Osteocyte (in vitro differentiated cells): ENCODE data around the gene CYP39A1. TPM values are rescaled to one million over a fixed set of nuclear protein-coding genes. Genes with fewer than 3 reads are reported as not detected.
"Not testable (repeated sequence)": the region's sequence is repeated elsewhere in the genome, so short reads cannot be mapped to it uniquely, and the experiment has no call there.

Experiments
- DNase-seq: peaks from one replicate; pipeline ENCODE4 v3.0.0; 2021; ENCODE audit warnings: mixed read lengths; ENCODE audit not compliant: unreplicated experiment; ENCODE audit errors: extremely low spot score
- H3K27ac Mint-ChIP-seq: one replicate; pipeline ENCODE4 v1.8.0; 2021; ENCODE audit warnings: mild to moderate bottlenecking, mixed read lengths; ENCODE audit not compliant: unreplicated experiment
- H3K27me3 Mint-ChIP-seq: one replicate; pipeline ENCODE4 v1.8.0; 2021; ENCODE audit warnings: mixed read lengths; ENCODE audit not compliant: unreplicated experiment
- H3K36me3 Mint-ChIP-seq: one replicate; pipeline ENCODE4 v1.8.0; 2021; ENCODE audit warnings: mixed read lengths; ENCODE audit not compliant: unreplicated experiment
- H3K4me1 Mint-ChIP-seq: one replicate; pipeline ENCODE4 v1.8.0; 2021; ENCODE audit warnings: mixed read lengths; ENCODE audit not compliant: unreplicated experiment
- H3K4me3 Mint-ChIP-seq: one replicate; pipeline ENCODE4 v1.8.0; 2021; ENCODE audit warnings: mild to moderate bottlenecking, moderate library complexity, mixed read lengths; ENCODE audit not compliant: unreplicated experiment
- H3K9me3 Mint-ChIP-seq: one replicate; pipeline ENCODE4 v1.8.0; 2021; ENCODE audit warnings: mixed read lengths; ENCODE audit not compliant: unreplicated experiment
- total RNA-seq: library from RNA; stranded (reverse); gene quantifications from 2 replicates; pipeline ENCODE4 v1.2.1, GENCODE V29; 2021
- TF ChIP-seq, protein P1 (sequence below): fragments of 200-600 bp; sonication (generic); IDR thresholded peaks from 2 replicates; pipeline ENCODE4 v1.5.0; 2021; ENCODE audit warnings: antibody characterized with exemption, mild to moderate bottlenecking, moderate library complexity

Gene CYP39A1
- total RNA-seq, 1 donor from 2014 or later = 0.30 TPM

DNA sequence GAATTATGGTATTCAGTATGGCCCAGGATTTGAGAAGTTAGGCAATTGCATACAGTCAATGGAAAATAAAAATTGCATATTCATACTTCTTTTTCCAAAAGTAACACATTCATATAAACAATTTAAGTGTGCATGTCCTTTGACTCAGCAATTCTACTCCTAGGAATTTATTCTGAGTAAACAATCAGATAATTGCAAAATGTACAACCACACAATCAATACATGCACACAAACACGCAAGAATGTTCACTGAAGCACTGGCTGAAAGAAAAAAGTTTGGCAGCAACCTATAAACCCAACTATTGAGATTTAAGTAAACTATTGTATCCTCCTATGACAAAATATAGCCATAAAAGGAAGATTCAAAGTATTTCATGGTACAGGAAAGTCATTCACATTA lies 1.6 kb downstream of the CYP39A1 start:
- TF ChIP-seq, protein P1, sequence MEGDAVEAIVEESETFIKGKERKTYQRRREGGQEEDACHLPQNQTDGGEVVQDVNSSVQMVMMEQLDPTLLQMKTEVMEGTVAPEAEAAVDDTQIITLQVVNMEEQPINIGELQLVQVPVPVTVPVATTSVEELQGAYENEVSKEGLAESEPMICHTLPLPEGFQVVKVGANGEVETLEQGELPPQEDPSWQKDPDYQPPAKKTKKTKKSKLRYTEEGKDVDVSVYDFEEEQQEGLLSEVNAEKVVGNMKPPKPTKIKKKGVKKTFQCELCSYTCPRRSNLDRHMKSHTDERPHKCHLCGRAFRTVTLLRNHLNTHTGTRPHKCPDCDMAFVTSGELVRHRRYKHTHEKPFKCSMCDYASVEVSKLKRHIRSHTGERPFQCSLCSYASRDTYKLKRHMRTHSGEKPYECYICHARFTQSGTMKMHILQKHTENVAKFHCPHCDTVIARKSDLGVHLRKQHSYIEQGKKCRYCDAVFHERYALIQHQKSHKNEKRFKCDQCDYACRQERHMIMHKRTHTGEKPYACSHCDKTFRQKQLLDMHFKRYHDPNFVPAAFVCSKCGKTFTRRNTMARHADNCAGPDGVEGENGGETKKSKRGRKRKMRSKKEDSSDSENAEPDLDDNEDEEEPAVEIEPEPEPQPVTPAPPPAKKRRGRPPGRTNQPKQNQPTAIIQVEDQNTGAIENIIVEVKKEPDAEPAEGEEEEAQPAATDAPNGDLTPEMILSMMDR = no peak
- peaks cover 12% of the 10 kb centered on the region for H3K4me1 Mint-ChIP-seq
- H3K27ac Mint-ChIP-seq = no peak overlapping the region
- DNase-seq = no peak
- peaks cover 2% of the 10 kb centered on the region for H3K36me3 Mint-ChIP-seq
- H3K4me3 Mint-ChIP-seq = no peak overlapping the region
- H3K27me3 Mint-ChIP-seq = peaks cover 52% of the 10 kb centered on the region
- no peaks in the 10 kb centered on the region for H3K9me3 Mint-ChIP-seq

DNA sequence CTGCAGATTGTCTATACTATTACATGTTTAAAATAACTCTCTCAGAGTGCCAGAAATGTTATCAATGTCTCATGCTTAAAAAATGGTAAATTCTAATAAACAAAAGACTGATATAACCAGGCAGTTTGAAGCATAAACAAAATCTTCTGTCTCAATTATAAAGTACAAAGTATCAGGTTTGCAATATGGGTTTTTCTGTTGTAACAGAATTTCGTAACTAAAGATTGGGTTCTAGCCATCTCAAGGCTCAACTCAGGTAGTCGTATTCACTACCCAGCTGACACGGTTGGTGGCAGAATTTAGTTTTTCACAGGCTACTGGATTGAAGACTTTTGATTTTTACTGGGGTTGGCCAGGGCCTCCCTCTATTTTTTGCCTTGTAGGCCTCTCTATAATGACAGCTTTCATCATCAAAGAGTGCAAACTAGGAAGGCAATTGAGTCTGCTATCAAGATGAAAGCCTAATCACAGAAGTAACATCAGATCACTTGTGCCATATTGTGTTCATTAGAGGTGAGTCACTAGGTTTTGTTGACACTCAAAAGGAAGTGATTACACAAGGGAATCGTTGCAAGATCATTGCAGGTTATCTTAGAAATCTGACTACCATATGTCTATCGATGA lies 3.6 kb downstream of the CYP39A1 start:
- TF ChIP-seq, protein P1 = no peak
- DNase-seq = no peak
- Mint-ChIP-seq H3K9me3 (peaks cover 11% of the 10 kb centered on the region), H3K27me3 (peaks cover 55% of the 10 kb centered on the region), H3K4me3 (no peak overlapping the region), H3K4me1 (peaks cover 12% of the 10 kb centered on the region), H3K36me3 (no peaks in the 10 kb centered on the region), H3K27ac (no peak overlapping the region)

DNA sequence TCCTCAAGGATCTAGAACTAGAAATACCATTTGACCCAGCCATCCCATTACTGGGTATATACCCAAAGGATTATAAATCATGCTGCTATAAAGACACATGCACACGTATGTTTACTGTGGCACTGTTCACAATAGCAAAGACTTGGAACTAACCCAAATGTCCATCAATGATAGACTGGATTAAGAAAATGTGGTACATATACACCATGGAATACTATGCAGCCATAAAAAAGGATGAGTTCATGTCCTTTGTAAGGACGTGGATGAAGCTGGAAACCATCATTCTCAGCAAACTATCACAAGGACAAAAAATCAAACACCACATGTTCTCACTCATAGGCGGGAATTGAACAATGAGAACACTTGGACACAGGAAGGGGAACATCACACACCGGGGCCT lies 4.5 kb downstream of the CYP39A1 start:
- H3K27me3 Mint-ChIP-seq = peaks cover 52% of the 10 kb centered on the region
- not testable (repeated sequence) for DNase-seq, H3K27ac Mint-ChIP-seq, H3K36me3 Mint-ChIP-seq, H3K4me1 Mint-ChIP-seq, H3K4me3 Mint-ChIP-seq
- H3K9me3 Mint-ChIP-seq = peaks cover 11% of the 10 kb centered on the region

DNA sequence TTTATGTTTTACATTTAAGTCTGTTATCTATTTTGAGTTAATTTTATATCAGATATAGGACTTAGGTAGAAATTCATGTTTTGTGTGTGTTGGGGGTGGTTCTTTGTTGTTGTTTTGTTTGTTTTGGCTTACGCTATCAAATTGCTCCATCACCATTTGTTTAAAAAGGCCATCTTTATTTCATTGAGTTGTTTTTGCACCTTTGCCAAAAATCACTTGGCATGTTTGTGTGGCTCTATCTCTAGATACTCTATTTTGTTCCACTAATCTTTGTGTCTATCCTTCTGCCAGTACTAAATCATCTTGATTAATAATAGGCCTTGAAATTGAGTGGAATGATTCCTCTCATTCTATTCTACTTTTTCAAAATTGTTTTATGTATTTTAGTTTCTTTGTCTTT lies 7.4 kb downstream of the CYP39A1 start:
- TF ChIP-seq, protein P1 = no peak
- Mint-ChIP-seq H3K36me3 (no peaks in the 10 kb centered on the region), H3K4me1 (no peaks in the 10 kb centered on the region), H3K9me3 (peaks cover 11% of the 10 kb centered on the region), H3K27ac (no peak overlapping the region), H3K4me3 (no peak overlapping the region), H3K27me3 (peaks cover 43% of the 10 kb centered on the region)
- no peak for DNase-seq

DNA sequence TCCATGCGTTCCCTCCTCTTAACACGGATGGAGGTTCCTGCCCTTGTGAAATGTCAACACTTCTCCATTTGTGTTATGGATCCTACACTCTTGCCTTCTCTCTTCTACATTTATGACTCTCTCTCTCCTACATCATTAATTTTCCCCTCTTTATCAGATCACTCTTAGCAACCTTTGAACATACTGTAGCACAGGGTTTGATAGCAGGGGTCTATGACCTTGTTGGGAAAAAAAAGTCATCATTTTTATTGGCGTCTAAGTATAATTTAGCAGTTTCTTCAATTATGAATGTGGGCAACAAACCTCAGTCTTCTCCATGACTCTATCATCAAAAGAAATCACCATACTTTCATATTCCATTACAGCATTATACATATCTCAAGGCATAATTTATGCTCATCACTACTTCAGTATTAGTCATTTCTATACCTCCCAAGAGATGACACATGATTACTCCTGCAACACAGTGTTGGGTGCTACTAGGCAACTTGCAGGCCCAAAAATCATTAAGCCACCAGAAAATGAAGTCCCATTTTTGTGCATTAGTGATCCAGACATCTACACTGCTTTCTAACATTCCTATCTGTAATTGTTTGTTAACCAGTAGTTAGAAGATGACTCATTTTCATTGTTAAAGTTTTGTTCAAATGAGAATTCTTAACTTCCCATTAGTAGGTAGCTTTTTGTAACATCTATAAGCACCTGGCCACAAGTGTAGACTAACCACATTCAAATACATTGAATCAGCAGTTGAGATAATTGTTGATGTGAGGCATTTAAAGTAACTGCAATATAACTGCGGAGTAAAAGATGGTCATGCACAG lies 9.5 kb downstream of the CYP39A1 start:
- DNase-seq = no peak
- H3K36me3 Mint-ChIP-seq = no peaks in the 10 kb centered on the region
- TF ChIP-seq, protein P1 = no peak
- H3K27me3 Mint-ChIP-seq = peaks cover 41% of the 10 kb centered on the region
- peaks cover 6% of the 10 kb centered on the region for H3K4me1 Mint-ChIP-seq
- no peak overlapping the region for H3K27ac Mint-ChIP-seq
- H3K9me3 Mint-ChIP-seq = peaks cover 11% of the 10 kb centered on the region
- H3K4me3 Mint-ChIP-seq = no peak overlapping the region
